H9 (cell line): ENCODE results near the gene APOL5. TPM values are rescaled to one million over a fixed set of nuclear protein-coding genes. Genes with fewer than 3 reads are reported as not detected.

Source experiments
- DNase-seq: peaks from one replicate; pipeline ENCODE4 v3.0.0-alpha.2; 2017
- H2AFZ ChIP-seq: one replicate; pipeline ENCODE4 v1.6.1; 2013; ENCODE audit warnings: mild to moderate bottlenecking, low read length, control low read depth, moderate library complexity
- H2AK5ac ChIP-seq: 2 replicates; pipeline ENCODE4 v1.6.1; 2013; ENCODE audit warnings: low read length, control low read depth, mixed read lengths; ENCODE audit not compliant: insufficient read length
- H2BK120ac ChIP-seq: one replicate; pipeline ENCODE4 v1.6.1; 2013; ENCODE audit warnings: low read depth, mild to moderate bottlenecking, low read length, control low read depth, inconsistent platforms; ENCODE audit not compliant: poor library complexity, severe bottlenecking
- H2BK12ac ChIP-seq: 2 replicates; pipeline ENCODE4 v1.6.1; 2013; ENCODE audit warnings: low read length, control low read depth, mixed read lengths, low read depth; ENCODE audit not compliant: insufficient read length
- H2BK15ac ChIP-seq: 2 replicates; pipeline ENCODE4 v1.6.1; 2013; ENCODE audit warnings: low read depth, low read length, control low read depth
- H2BK20ac ChIP-seq: one replicate; pipeline ENCODE4 v1.6.1; 2013; ENCODE audit warnings: low read depth, mild to moderate bottlenecking, low read length, control low read depth, inconsistent platforms; ENCODE audit not compliant: poor library complexity, severe bottlenecking
- H2BK5ac ChIP-seq: 2 replicates; pipeline ENCODE4 v1.6.1; 2013; ENCODE audit warnings: low read length, control low read depth, mixed read lengths; ENCODE audit not compliant: insufficient read length
- H3K14ac ChIP-seq: 2 replicates; pipeline ENCODE4 v1.6.1; 2013; ENCODE audit warnings: low read length, control low read depth; ENCODE audit not compliant: insufficient read depth
- H3K18ac ChIP-seq: 2 replicates; pipeline ENCODE4 v1.6.1; 2013; ENCODE audit warnings: low read depth, mild to moderate bottlenecking, mixed read lengths, low read length, control low read depth; ENCODE audit not compliant: insufficient read length
- H3K23ac ChIP-seq: 2 replicates; pipeline ENCODE4 v1.6.1; 2013; ENCODE audit warnings: low read length, control low read depth, mixed read lengths, low read depth; ENCODE audit not compliant: insufficient read length
- H3K23me2 ChIP-seq: 2 replicates; pipeline ENCODE4 v1.6.1; 2013; ENCODE audit warnings: low read depth, mild to moderate bottlenecking, mixed read lengths, low read length, control low read depth; ENCODE audit not compliant: insufficient read length, poor library complexity, severe bottlenecking
- H3K27ac ChIP-seq: 2 replicates; pipeline ENCODE4 v1.5.1; 2013; ENCODE audit warnings: low read length, control low read depth, mixed read lengths, low read depth; ENCODE audit not compliant: insufficient read length
- H3K27me3 ChIP-seq: 2 replicates; pipeline ENCODE4 v1.6.1; 2013; ENCODE audit warnings: low read length, control low read depth, inconsistent platforms; ENCODE audit not compliant: insufficient read depth
- H3K4ac ChIP-seq: 2 replicates; pipeline ENCODE4 v1.6.1; 2013; ENCODE audit warnings: low read depth, mild to moderate bottlenecking, control low read depth, inconsistent platforms, low read length, moderate library complexity
- H3K4me1 ChIP-seq: 2 replicates; pipeline ENCODE4 v1.6.1; 2013; ENCODE audit warnings: low read length, control low read depth, inconsistent platforms; ENCODE audit not compliant: insufficient read depth
- H3K4me2 ChIP-seq: 2 replicates; pipeline ENCODE4 v1.6.1; 2013; ENCODE audit warnings: low read length, control low read depth, mixed read lengths; ENCODE audit not compliant: insufficient read length, insufficient read depth
- H3K56ac ChIP-seq: 2 replicates; pipeline ENCODE4 v1.6.1; 2013; ENCODE audit warnings: low read depth, mild to moderate bottlenecking, mixed read lengths, low read length, control low read depth; ENCODE audit not compliant: insufficient read length
- H3K79me1 ChIP-seq: 2 replicates; pipeline ENCODE4 v1.6.1; 2013; ENCODE audit warnings: low read depth, mild to moderate bottlenecking, moderate library complexity, low read length, control low read depth, inconsistent platforms; ENCODE audit not compliant: insufficient read depth, poor library complexity, severe bottlenecking
- H3K79me2 ChIP-seq: 2 replicates; pipeline ENCODE4 v1.6.1; 2013; ENCODE audit warnings: low read length, control low read depth, inconsistent platforms; ENCODE audit not compliant: insufficient read depth
- H3K9ac ChIP-seq: 2 replicates; pipeline ENCODE4 v1.6.1; 2013; ENCODE audit warnings: low read length, control low read depth, mixed read lengths; ENCODE audit not compliant: insufficient read length; ENCODE audit errors: extremely low read depth
- H3K9me3 ChIP-seq: one replicate; pipeline ENCODE4 v1.6.1; 2013; ENCODE audit warnings: low read depth, low read length, inconsistent platforms; ENCODE audit not compliant: control insufficient read depth
- H3T11ph ChIP-seq: one replicate; pipeline ENCODE4 v1.6.1; 2013; ENCODE audit warnings: mild to moderate bottlenecking, low read length, control low read depth, inconsistent platforms
- H4K20me1 ChIP-seq: one replicate; pipeline ENCODE4 v1.6.1; 2013; ENCODE audit not compliant: control insufficient read depth, insufficient read length, insufficient read depth
- H4K5ac ChIP-seq: 2 replicates; pipeline ENCODE4 v1.6.1; 2013; ENCODE audit warnings: low read depth, mild to moderate bottlenecking, mixed read lengths, low read length, control low read depth; ENCODE audit not compliant: insufficient read length
- H4K8ac ChIP-seq: replicated peaks from 2 replicates; pipeline ENCODE4 v1.6.1; 2013; ENCODE audit warnings: low read length, control low read depth, mixed read lengths, low read depth; ENCODE audit not compliant: insufficient read length
- H4K91ac ChIP-seq: 2 replicates; pipeline ENCODE4 v1.6.1; 2013; ENCODE audit warnings: low read depth, mild to moderate bottlenecking, moderate library complexity, mixed read lengths, low read length, control low read depth; ENCODE audit not compliant: insufficient read length
- H3K27ac Mint-ChIP-seq, 3 experiments: 2 replicates in 2 of 3; 3 replicates in 1 of 3; pipeline ENCODE4 v1.8.0; 2020 to 2021; ENCODE audit warnings: mixed read lengths in 3 of 3, mild to moderate bottlenecking in 1 of 3, moderate library complexity in 1 of 3
- H3K27me3 Mint-ChIP-seq: 2 replicates; pipeline ENCODE4 v1.8.0; 2021; ENCODE audit warnings: low read depth, mild to moderate bottlenecking, moderate library complexity, mixed read lengths
- H3K36me3 Mint-ChIP-seq, 3 experiments: 2 replicates in 2 of 3; 3 replicates in 1 of 3; pipeline ENCODE4 v1.8.0; 2020 to 2021; ENCODE audit warnings: low read depth in 3 of 3, mixed read lengths in 3 of 3; ENCODE audit not compliant: insufficient read depth in 1 of 3
- H3K4me1 Mint-ChIP-seq, 2 experiments: 2 replicates each; pipeline ENCODE4 v1.8.0; 2020; ENCODE audit warnings: mixed read lengths in 2 of 2
- H3K4me3 Mint-ChIP-seq, 2 experiments: 2 replicates in 1 of 2; 3 replicates in 1 of 2; pipeline ENCODE4 v1.8.0; 2020 to 2021; ENCODE audit warnings: mild to moderate bottlenecking in 2 of 2, mixed read lengths in 2 of 2, moderate library complexity in 1 of 2
- H3K9me3 Mint-ChIP-seq, 2 experiments: 2 replicates in 1 of 2; 3 replicates in 1 of 2; pipeline ENCODE4 v1.8.0; 2020; ENCODE audit warnings: mild to moderate bottlenecking in 2 of 2, mixed read lengths in 2 of 2, moderate library complexity in 1 of 2
- WGBS: extraction: QIAGEN DNeasy Blood & Tissue Kit; methylation state at CpG from one replicate; pipeline ENCODE4 v1.1.7; 2013; ENCODE audit warnings: missing lambda C conversion rate, low lambda C conversion rate, mixed read lengths; ENCODE audit not compliant: insufficient read length; ENCODE audit errors: extremely low coverage; 5-methylcytosine and 5-hydroxymethylcytosine counted together
- total RNA-seq: library from RNA; stranded (reverse); gene quantifications from 2 replicates; pipeline ENCODE4 v1.2.1, GENCODE V29; 2021
- TF ChIP-seq, protein P1 (sequence below): fragments of 200-600 bp; sonication (generic); conservative IDR thresholded peaks from 3 replicates; pipeline ENCODE4 v1.8.0; 2021; ENCODE audit warnings: antibody characterized with exemption, mild to moderate bottlenecking

The APOL5 gene
- total RNA-seq, 1 experiment from 2014 or later, result not detected

DNA sequence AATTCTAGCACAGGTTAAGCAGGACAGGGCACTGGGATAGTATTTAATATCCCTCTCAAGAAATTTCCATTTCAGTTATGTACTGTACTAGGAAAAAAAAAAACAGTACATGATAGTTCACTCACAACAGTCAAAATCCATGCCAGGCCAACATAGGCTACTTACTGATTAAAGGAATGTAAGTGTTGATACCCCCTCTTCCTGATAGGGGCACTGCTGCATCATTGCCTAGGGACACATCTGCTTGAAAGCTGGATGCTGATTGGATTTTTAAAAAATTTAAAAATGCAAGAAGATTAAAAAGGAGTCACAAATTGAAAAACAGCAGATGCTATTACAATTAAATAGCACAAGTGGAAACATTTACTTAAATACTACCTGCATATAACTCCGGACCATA, 43.4 kb downstream of the APOL5 start:
- TF ChIP-seq, protein P1, sequence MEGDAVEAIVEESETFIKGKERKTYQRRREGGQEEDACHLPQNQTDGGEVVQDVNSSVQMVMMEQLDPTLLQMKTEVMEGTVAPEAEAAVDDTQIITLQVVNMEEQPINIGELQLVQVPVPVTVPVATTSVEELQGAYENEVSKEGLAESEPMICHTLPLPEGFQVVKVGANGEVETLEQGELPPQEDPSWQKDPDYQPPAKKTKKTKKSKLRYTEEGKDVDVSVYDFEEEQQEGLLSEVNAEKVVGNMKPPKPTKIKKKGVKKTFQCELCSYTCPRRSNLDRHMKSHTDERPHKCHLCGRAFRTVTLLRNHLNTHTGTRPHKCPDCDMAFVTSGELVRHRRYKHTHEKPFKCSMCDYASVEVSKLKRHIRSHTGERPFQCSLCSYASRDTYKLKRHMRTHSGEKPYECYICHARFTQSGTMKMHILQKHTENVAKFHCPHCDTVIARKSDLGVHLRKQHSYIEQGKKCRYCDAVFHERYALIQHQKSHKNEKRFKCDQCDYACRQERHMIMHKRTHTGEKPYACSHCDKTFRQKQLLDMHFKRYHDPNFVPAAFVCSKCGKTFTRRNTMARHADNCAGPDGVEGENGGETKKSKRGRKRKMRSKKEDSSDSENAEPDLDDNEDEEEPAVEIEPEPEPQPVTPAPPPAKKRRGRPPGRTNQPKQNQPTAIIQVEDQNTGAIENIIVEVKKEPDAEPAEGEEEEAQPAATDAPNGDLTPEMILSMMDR, result peak; percentile 64
- Histone ChIP-seq H2BK20ac (no peak overlapping the region), H3K23me2 (no peaks in the 10 kb centered on the region), H3K14ac (no peak overlapping the region), H2AFZ (no peak overlapping the region), H3K4me2 (no peak overlapping the region), H3K79me2 (no peaks in the 10 kb centered on the region), H3K9me3 (no peaks in the 10 kb centered on the region), H4K5ac (no peak overlapping the region), H3K4ac (no peak overlapping the region), H3K4me1 (no peaks in the 10 kb centered on the region), H3T11ph (no peak overlapping the region), H2BK12ac (no peak overlapping the region), H3K18ac (no peak overlapping the region), H3K56ac (no peak overlapping the region), H3K27me3 (no peaks in the 10 kb centered on the region; the same call in 1 of the 2 replicates), H4K20me1 (no peaks in the 10 kb centered on the region), H2BK5ac (no peak overlapping the region), H3K79me1 (no peaks in the 10 kb centered on the region), H3K23ac (no peak overlapping the region), H4K8ac (no peak overlapping the region), H2BK120ac (no peak overlapping the region), H3K27ac (no peak overlapping the region), H2BK15ac (no peak overlapping the region), H4K91ac (no peak overlapping the region), H2AK5ac (no peak overlapping the region), H3K9ac (no peak overlapping the region)
- H3K27ac Mint-ChIP-seq, result no peak overlapping the region
- no CpG with 5 or more reads among the region's 1 CpG for WGBS
- peaks cover 10 to 41% (median 30%) of the 10 kb centered on the region in 3 experiments; a peak in 5 of 7 replicates for H3K36me3 Mint-ChIP-seq
- 0 out of 4 replicates have a peak, but pooled peaks cover 0 to 2% of the 10 kb centered on the region in 2 experiments for H3K4me1 Mint-ChIP-seq
- no peaks in the 10 kb centered on the region for H3K9me3 Mint-ChIP-seq
- DNase-seq, result no peak
- no peaks in the 10 kb centered on the region for H3K27me3 Mint-ChIP-seq
- H3K4me3 Mint-ChIP-seq, result no peak overlapping the region
